ENCODE measurements around the gene GKN1.
A peak's percentile ranks its signal among the peaks of the same experiment; 100 is the strongest.
"Not testable (repeated sequence)": the region's sequence is repeated elsewhere in the genome, so short reads cannot be mapped to it uniquely, and the experiment has no call there.

Gene GKN1, protein sequence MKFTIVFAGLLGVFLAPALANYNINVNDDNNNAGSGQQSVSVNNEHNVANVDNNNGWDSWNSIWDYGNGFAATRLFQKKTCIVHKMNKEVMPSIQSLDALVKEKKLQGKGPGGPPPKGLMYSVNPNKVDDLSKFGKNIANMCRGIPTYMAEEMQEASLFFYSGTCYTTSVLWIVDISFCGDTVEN

DNA sequence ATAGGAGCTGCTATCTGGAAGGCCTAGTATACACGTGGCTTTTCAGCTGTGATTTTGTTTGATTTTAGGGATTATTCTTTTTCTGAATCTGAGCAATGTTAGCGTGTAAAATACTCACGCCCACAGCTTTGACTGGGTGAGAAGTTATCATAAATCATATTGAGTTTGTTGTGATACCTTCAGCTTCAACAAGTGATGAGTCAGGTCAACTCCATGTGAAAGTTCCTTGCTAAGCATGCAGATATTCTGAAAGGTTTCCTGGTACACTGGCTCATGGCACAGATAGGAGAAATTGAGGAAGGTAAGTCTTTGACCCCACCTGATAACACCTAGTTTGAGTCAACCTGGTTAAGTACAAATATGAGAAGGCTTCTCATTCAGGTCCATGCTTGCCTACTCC lies at the start of gene GKN1:
Gene GKN1, plus strand, starts transcription at position 386 of the 400 bp plus-strand sequence. CDS start 42 bp downstream, outside the sequence.
- DNase-seq (ENCODE audit: low read depth): peak; percentile 47

DNA sequence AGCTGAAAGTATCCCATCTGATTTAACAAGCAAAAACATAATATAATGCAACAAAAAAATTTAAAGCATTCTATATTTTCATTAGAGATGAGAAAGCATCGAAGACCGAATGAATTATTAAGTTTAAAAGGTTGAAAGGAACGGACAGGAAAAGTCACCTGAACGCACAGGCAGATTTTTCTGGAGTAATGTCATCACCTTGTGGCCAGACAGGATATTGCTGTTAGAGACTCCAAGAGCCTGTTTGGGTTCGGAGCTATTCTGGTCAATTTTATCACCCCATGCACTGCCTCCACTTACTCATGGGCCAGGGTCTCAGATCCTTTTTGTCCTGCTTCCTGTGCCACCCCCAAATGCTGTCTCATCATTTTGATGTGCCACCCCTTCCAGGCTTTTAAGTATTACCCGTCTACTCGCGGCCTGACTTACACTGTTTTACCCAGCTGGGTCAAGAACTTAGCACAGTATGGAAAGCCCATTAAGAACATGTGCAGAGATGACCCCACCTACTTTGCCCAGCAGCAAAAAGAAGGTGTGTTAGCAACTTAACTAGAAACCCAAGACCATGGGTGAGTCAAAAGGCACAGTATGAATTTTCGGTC lies 49.0 kb upstream of the GKN1 start:
- peak; percentile 70 for DNase-seq (ENCODE audit: low read depth)

DNA sequence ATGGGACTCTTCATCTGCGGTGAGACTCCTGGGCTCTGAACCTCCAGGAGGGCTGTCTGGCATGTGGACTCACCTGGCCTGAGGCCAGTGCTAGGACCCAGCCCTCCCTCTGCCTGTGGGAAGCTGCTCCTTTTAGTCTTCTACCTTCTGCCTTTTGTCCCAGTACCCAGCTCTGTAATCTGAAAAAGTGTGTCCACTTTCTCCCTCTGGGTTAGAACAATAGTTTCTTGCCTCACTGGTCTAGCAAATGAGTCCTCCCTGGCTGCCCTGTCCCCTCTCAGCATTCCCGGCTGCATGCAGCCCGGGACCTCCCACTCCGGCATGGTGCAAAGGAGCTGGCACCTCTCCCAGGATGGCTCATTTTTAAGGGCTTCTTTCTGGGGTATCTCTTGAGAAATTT lies 47.6 kb upstream of the GKN1 start:
- no peak for DNase-seq (ENCODE audit: low read depth)

DNA sequence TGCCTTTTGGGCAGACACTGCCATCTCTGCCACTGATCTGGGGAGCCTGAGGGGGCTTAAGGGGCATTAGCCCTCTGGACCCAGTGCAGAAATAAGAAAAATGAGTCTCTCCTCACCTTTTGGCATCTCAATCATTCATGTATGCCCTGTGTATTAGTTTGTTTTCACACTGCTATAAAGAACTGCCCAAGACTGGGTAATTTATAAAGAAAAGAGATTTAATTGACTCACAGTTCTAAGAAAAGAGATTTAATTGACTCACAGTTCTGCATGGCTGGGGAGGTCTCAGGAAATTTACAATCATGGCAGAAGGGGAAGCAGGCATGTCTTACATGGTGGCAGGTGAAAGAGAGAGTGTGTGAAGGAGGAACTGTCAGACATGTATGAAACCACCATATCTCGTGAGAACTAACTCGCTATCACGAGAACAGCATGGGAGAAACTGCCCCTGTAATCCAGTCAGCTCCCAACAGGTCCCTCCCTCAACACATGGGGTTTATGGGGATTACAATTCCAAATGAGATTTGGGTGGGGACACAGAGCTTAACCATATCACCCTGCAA lies 43.2 kb upstream of the GKN1 start:
- DNase-seq (ENCODE audit: low read depth): no peak

DNA sequence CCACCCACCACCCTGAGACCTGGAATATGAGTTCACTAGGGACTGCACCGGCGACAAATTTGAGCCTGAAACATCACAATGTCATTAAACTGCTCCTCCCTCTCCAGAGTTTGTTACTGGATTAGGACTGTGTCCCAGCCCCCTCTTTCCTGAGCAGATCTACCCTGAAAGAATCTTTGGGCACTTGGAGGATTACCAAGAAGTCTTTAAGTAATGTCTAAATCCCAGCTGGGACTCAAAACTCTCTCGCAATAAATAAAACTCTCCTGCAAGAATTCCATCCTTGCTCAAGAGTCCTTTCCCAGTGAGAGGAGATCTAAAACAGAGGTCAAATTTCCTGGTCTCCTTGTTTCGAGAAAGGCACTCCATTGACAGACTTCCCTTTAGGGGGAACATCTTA lies 42.6 kb upstream of the GKN1 start:
- no peak for DNase-seq (ENCODE audit: low read depth)

DNA sequence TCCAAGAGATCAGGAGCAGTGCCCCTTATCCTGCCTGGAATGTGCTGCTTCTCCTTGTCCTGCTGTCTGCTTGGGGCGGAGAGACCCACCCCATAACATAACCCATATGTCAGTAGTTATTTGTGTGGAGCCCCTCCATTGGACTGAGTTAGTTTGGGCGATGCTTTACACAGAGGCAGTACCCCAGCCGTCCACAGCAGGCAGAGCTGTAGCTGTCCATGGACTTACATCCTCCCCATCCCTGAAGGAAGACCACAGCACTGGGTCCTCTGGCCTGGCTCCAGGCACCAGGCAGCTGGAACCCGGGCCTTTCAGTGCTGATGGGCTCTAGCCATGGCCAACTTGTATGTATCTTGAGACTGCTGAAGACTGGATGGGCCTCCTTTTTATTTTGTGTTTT lies 42.0 kb upstream of the GKN1 start:
- peak; percentile 10 for DNase-seq (ENCODE audit: low read depth)

DNA sequence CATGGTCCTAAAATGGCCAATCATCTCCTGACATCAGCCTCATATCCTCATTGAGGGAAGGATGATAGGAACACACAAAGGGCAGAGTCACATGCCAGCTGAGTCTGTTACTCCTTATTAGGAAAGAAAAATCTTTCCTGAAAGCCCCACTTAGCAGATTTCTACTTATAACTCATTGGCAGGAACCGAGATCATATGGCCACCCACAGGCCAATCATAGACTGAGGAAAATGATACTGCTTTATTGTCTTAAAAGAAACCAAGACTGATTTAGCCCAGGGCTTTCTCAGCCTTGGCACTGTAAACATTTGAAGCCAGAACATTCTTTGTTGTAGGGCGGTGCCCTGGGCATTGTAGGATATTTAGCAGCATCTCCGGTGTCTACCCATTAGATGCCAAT lies 40.4 kb upstream of the GKN1 start:
- DNase-seq (ENCODE audit: low read depth): no peak

DNA sequence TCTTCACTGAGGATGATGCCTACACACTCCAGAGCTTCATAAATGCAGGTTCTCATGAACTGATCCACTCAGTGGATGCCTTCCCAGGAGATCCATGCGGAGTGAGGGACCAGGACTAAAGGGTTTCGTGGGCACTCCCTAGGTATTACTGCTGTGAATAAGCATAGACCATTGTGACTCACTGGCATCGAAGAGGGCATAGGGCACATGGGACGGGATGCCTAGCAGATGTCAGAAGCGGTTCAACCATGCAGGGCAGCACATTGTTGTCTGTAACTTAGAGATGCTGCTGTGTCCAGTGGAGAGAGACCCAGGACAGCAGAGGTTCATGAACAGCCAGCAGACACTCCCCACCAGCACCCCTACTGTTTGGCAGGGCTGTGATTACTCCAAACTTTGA lies 39.0 kb upstream of the GKN1 start:
- DNase-seq (ENCODE audit: low read depth): peak; percentile 13

DNA sequence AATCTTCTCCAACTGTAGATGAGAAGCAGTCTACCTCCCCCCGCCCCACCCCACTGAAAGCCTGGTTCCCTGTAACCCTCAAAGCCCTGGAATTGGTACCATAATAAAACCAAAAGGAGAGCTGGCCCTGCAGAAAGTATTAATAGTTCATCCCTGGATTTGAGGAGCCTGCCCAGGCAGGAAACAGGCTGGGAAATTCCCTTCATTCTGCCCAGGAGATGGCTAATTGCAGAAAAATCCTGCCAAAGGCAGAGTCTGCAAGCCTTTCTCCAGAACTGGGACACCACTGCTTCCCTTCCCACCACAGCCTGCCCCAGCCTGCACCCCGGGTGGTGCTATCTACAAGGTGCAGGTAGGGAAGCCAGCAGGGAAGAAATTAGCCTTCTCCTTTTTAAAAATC lies 38.0 kb upstream of the GKN1 start:
- DNase-seq (ENCODE audit: low read depth): peak; percentile 79

DNA sequence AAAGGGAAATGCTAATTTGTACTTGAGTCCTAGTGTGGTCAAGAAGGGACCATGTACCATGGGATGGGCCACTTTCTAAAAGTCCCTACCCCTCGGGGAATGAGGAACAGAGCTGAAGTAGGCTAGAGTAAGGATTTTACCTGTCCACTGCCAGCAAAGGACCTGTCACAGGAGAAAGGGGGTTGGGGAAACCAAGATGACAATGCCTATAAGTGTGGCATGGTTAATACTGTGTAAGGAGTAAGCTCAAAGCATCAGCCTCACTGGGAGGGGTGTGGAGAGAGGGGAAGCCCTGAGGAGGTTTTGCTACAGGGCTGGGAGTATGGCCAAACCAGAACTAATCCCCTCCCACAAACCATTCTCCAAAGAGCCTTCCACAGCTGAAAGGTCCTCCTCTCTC lies 37.5 kb upstream of the GKN1 start:
- DNase-seq (ENCODE audit: low read depth): peak; percentile 34

DNA sequence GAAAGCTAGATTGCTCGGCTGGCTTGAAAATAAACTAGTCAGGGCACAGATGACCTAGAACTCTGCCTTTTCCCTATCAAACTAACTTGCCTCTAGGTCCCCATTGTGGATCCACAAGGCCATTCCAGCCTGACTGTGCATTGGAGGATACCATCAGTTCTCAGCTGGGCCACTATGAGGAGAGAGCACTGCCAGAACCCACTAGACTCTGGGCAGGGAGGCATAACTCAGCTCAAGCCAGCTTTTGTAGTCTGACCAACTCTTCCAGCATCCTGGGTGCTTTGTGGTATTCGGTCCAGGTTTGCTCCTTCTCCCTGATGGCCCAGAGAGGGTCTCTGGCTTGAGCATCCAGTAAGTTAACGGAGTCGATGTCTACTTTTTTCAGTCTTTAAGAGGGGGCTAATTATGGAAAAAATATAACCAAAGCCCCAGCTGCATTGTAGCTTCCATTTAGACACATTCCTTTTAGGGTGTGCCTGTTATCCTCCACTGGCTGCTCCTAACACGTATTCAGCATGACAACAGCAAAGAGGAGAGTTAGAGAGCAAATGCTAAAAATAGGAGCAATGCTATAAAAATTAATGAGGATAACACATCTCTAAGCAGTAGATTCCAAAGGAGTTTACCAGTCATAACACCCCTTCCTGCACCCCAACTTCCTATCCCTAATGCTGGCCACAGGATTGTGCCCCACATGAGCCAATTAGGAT lies 36.9 kb upstream of the GKN1 start:
- no peak for DNase-seq (ENCODE audit: low read depth)

DNA sequence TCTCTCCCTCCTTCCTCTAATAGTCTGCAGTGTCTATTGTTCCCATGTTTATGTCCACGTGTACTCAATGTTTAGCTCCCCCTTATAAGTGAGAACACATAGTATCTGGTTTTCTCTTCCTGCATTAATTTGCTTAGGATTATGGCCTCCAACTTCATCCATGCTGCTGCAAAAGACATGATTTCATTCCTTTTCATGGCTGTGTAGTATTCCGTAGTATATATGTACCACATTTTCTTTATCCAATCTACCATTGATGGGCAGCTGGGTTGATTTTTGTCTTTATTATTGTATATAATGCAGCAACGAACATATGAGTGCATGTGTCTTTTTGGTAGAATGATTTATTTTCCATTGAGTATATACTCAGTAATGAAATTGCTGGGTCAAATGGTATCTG lies 35.5 kb upstream of the GKN1 start:
- DNase-seq (ENCODE audit: low read depth): no peak

DNA sequence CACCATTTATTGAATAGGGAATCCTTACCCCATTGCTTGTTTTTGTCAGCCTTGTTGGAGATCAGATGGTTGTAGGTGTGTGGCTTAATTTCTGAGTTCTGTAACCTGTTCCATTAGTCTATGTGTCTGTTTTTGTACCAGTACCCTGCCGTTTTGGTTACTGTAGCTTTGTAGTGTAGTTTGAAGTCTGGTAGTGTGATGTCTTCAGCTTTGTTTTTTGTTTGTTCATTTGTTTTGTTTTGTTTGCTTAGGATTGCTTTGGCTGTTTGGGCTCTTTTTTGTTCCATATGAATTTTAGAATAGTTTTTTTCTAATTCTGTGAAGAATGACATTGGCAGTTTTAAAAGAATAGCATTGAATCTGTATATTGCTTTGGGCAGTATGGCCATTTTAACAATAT lies 34.5 kb upstream of the GKN1 start:
- DNase-seq (ENCODE audit: low read depth): no peak

DNA sequence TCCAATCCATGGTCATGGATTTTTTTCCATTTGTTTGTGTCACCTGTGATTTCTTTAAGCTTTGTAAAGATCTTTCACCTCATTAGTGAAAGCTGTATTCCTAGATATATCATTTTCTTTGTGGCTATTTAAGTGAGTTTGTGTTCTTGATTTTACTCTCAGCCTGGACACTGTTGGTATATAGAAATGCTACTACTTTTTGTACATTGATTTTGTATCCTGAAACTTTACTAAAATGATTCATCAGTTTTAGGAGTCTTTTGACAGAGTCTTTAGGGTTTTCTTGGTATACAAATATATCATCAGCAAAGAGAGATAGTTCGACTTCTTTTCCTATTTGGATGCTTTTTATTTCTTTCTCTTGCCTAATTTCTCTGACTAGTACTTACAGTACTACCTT lies 34.1 kb upstream of the GKN1 start:
- no peak for DNase-seq (ENCODE audit: low read depth)

DNA sequence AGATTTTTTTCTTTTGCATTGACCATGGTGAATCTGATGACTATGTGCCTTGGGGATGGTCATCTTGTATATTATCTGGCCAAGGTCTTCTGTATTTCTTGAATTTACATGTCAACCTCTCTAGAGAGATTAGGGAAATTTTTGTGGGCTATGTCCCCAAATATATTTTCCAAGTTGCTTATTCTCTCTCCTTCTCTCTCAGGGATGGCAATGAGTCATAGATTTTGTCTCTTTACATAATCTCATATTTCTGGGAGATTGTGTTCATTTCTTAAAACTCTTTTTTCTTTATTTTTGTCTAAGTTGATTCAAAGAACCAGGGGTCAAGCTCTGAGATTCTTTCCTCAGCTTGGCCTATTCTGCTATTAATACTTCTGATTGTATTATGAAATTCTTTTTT lies 31.6 kb upstream of the GKN1 start:
- peak; percentile 16 for DNase-seq (ENCODE audit: low read depth)

DNA sequence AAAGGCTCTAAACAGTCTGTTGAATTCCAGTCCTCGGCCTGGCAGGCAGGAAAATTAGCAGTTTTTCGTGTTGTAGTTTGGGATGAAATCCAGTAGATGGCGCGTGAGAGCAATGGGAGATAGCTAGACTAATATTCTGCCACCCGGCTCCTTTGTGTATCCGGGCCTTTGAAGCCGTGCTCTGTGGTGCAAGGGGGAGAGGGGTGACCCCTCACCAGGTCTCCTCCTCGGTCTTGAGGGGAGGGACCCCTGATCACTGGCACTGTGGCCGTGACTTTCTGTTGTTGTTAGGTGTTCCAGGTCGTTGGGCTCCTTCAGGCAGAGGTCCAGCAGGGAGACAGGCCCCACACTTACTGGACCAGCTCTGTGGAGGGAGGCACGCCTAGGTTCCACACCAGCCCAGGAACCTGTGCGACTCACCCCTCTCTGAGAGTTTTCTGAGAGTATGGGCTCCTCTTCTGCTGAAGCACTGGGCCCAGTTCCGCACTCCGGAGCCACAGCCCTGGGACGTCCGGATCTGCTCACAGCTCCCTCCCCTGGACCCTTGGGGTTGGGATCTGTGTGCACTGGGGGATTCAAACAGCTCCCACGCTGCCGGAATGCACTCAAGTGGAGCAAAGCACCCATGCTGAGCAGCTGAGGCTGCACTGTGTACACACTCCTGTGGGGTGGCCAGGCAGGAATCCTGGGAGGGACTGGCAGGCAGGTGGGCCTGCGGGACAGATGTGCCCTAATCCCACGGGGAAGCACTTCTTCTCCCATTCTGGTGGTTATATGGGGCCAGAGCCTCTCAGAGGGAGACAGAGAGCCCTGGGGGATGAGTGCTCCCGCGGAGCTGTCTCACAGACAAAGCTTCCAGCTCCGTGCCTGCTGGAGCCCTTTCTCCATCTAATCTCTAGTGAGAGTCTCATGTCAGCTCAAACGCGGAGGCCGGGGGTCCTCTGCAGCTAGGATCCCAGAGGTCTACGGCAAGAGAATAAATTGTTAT lies 30.6 kb upstream of the GKN1 start:
- DNase-seq (ENCODE audit: low read depth): peak; percentile 76

DNA sequence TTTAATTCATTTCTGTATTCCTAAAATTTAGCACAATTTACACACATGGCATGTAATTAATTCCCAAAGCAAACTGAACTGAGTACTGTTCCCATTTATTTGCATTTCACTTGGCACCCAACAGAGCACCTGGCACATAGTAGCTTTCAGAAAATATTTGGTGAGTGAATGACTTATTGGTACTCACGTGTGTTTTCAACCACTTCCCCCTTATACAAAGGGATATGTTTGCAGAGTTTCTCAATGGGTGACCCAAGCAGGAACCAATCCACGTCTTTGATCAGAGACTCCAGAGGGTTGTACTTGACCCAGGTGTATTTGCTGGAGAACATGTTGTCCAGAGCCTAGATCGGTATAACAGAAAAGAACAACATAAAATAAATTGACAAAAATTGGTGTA lies 28.3 kb upstream of the GKN1 start:
- DNase-seq (ENCODE audit: low read depth): no peak

DNA sequence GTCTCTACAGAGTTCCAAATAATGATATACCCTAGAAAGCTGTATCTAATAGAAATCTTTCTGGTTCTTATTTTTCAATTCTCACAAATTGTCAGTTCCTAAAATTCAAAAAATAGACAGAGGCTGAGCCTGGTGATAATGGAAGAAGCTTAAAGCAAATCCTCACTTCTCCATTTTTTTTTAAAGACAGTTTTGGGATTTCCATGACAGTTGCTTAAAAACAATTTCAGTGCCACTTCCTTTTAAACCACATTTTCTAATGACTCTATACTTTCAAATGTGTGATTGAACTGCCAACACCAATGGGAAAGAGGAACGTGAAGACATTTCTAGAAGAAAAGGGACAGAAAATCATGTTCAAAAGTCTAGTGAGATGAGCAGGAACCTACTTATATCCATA lies 25.7 kb upstream of the GKN1 start:
- no peak for DNase-seq (ENCODE audit: low read depth)

DNA sequence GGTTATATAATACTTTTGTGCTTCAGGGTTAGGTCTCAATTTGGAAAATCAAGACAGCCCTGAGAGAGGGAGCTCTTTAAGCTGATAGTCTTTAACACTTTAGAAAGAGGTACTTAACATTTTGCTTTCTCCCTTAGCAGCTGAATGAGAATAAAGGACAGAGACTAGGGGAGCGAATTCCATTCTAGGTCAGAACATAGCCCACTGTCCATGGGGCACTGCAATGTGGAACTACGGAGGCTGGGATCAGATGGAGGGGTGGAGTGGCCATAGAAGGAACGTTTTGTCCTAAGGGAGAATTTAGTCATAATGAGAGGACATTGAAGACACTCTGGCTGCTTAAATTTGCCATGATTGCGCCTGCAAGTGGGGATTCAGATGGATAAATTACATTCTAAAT lies 22.5 kb upstream of the GKN1 start:
- DNase-seq (ENCODE audit: low read depth): no peak

DNA sequence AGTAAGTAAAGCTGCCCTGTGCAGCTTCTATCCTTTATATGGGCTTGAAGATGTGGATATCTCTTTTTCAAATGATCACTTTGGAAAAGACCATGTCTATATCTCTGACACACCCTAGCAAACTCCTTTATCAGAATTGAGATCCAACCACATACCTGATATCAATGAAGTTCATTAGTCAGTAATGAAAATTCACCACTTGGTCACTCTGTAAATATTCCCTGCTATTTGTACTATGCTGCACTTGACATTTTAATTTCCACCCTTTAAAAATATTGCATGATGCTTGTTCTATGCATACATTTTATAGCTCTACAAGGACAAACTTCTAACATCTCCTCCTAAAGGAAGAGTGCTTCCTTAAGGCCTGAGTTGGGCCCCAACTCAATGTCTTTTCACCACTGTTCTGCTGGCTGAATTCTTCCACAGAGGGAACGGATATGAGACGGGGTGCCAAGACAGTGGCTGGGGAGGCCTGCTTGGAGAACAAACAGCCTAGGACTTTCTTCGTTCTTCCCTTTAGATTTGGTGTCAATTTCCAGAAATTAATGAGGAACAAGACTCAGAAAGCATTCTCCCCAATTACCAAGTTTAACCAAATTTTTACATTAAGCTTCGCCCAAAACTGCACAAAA lies 21.4 kb upstream of the GKN1 start, which contains the start of gene GKN2:
Gene GKN2, minus strand, starts transcription at position 7 of the 635 bp plus-strand sequence. CDS start 32 bp downstream, outside the sequence.
- DNase-seq (ENCODE audit: low read depth): no peak

DNA sequence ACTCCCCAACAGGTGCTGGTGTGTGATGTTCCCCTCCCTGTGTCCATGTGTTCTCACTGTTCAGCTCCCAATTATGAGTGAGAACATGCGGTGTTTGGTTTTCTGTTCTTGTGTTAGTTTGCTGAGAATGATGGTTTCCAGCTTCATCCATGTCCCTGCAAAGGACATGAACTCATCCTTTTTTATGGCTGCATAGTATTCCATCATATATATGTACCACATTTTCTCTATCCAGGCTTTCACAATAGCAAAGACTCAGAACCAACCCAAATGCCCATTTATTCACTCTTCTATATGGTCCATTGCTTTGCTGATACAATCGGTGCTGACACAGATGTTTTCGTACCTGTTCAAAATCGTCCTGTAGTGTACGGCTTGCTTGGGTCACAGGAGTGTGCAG lies 19.0 kb upstream of the GKN1 start:
- DNase-seq (ENCODE audit: low read depth): not testable (repeated sequence)

DNA sequence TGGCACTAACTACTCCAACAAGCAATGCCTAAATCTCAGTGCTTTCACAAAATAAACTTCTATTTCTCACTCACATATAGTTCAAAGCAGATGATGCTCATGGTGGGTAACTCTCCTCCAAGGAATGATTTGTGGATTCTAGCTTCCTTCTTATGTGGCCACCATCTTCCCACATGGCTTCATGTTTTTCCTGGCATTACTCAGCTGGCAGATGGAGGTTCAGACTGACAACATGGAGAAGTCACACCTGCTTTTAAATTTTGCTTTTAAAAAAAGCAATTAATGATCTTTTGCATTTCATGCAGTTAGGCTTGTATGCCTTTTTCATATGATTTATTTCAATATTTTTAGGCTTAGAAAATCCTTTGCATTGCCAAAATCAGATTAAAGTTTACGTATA lies 15.4 kb upstream of the GKN1 start:
- DNase-seq (ENCODE audit: low read depth): no peak

Data from ELR (cell line).